Activated naive CD8-positive, alpha-beta T cell treated with anti-CD3 and anti-CD28 coated beads for 36 hours (primary cell): ENCODE results near the gene KCNJ4. TPM values are rescaled to one million over a fixed set of nuclear protein-coding genes. Genes with fewer than 3 reads are reported as not detected.
"Not testable (repeated sequence)": the region's sequence is repeated elsewhere in the genome, so short reads cannot be mapped to it uniquely, and the experiment has no call there.

ENCODE experiments used
- DNase-seq: peaks from one replicate; pipeline ENCODE4 v3.0.0; 2021
- H3K27ac Mint-ChIP-seq: one replicate; pipeline ENCODE4 v1.8.0; 2022; ENCODE audit warnings: mild to moderate bottlenecking, moderate library complexity, mixed read lengths
- H3K27me3 Mint-ChIP-seq: one replicate; pipeline ENCODE4 v1.8.0; 2022; ENCODE audit warnings: mild to moderate bottlenecking, mixed read lengths
- H3K36me3 Mint-ChIP-seq: one replicate; pipeline ENCODE4 v1.8.0; 2021; ENCODE audit warnings: mild to moderate bottlenecking, mixed read lengths
- H3K4me1 Mint-ChIP-seq: one replicate; pipeline ENCODE4 v1.8.0; 2021; ENCODE audit warnings: mixed read lengths
- H3K4me3 Mint-ChIP-seq: one replicate; pipeline ENCODE4 v1.8.0; 2022; ENCODE audit warnings: mild to moderate bottlenecking, moderate library complexity, mixed read lengths
- H3K9me3 Mint-ChIP-seq: one replicate; pipeline ENCODE4 v1.8.0; 2022; ENCODE audit warnings: mixed read lengths
- total RNA-seq, 2 experiments: library from RNA; stranded (reverse); gene quantifications; one replicate each; pipeline ENCODE4 v1.2.3, GENCODE V29; 2021

Gene KCNJ4
- total RNA-seq, 2 experiments from 2014 or later: not detected

- Mint-ChIP-seq H3K27me3 (no peaks in the 10 kb centered on the region), H3K4me1 (peaks cover 32% of the 10 kb centered on the region), H3K9me3 (no peaks in the 10 kb centered on the region), H3K36me3 (peaks cover 55% of the 10 kb centered on the region), H3K27ac (no peak overlapping the region), H3K4me3 (no peak overlapping the region)
- no peak for DNase-seq
Observed at GRCh38 chr22:38481871-38482332, 26.9 kb upstream of the KCNJ4 start.

- Mint-ChIP-seq H3K4me1 (peaks cover 27% of the 10 kb centered on the region), H3K27ac (peak overlapping the region; percentile 61), H3K4me3 (no peak overlapping the region), H3K36me3 (peaks cover 49% of the 10 kb centered on the region), H3K27me3 (no peaks in the 10 kb centered on the region), H3K9me3 (no peaks in the 10 kb centered on the region)
- DNase-seq: no peak
Observed at GRCh38 chr22:38481162-38481870, 26.3 kb upstream of the KCNJ4 start.

DNA sequence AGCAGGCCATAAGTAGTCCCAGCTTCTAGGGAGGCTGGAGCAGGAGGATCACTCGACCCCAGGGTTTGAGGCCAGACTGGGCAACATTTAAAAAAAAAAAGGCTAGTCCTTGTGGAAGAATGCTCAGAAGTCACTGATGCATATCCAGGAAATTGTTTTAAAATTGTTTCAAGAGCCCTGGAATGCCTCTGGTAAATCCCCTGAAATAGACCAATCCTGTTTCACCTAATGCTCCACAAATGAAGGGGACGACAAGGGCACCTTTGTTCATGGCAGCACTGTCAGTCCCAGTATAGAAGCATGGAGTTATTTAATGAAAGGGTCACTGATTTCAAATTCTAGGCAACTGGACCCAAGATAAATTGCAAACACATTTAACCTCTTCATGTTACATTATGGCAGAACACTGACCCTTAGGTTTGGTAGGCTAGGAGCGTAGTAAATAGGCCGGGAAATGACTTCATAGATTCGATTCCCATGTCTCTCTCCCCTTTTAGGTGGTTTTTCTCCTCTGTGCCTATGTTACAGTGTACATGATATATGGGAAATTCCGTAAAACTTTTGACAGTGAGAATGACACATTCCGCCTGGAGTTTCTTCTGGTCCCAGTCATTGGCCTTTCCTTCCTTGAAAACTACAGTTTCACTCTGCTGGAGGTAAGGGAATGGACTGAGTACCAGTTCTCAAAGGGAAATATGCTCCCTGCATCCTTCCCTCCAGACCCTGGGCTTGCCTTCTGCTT, 24.3 kb upstream of the KCNJ4 start:
- H3K27ac Mint-ChIP-seq: no peak overlapping the region
- DNase-seq: no peak
- no peaks in the 10 kb centered on the region for H3K27me3 Mint-ChIP-seq
- peaks cover 17% of the 10 kb centered on the region for H3K4me1 Mint-ChIP-seq
- no peaks in the 10 kb centered on the region for H3K9me3 Mint-ChIP-seq
- H3K4me3 Mint-ChIP-seq: no peak overlapping the region
- peaks cover 33% of the 10 kb centered on the region for H3K36me3 Mint-ChIP-seq

DNA sequence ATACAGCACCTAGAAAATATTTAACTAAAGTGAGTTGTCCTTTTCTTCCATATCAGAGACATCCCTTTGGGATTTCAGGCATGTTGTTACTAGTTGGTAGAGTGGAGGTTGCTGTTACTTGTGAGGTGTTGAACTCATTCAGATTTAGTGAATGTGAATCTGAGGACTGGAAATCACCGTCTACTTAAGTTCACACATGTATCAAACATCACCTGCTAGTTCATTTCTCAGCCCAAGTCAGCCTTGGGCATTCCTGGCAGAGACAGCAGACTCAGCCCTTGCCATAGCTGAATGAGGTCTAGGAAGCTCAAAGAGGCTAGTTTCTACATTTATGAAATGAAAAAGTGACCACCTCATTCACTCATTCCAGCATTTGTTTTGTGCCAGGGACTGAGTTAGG, 22.6 kb upstream of the KCNJ4 start:
- no peak overlapping the region for H3K4me3 Mint-ChIP-seq
- peaks cover 17% of the 10 kb centered on the region for H3K36me3 Mint-ChIP-seq
- no peaks in the 10 kb centered on the region for H3K27me3 Mint-ChIP-seq
- no peak overlapping the region for H3K27ac Mint-ChIP-seq
- DNase-seq: no peak
- no peaks in the 10 kb centered on the region for H3K9me3 Mint-ChIP-seq
- peaks cover 5% of the 10 kb centered on the region for H3K4me1 Mint-ChIP-seq

DNA sequence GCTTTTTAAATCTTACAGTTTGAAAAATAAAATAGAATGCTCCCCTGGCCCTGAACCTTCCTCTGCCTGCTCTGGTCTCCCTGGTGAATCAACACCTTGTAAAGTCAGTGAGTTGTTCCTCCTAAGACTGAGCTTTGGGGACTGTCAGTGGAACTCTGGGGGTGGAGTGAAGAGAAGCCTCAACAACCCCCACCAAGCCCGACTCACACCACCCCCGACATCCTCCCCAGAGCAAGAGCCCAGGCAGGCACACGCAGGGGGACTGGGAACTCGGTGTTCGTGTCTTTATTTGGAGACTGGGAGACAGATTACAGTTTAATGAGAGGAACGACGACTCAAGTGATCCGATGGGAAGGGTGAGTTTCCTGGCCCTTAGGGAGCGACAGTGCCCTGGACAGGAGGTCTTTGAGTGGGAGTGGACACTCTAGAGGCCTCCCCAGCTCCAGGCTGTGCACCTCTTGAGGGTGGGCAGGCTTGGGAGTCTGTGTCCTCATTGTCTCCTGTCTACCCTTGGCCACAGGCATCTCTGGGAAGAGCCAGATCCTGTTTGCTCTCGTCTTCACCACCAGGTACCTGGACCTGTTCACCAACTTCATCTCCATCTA, 19.1 kb upstream of the KCNJ4 start:
- Mint-ChIP-seq H3K27me3 (peaks cover 2% of the 10 kb centered on the region), H3K4me1 (peaks cover 5% of the 10 kb centered on the region), H3K36me3 (no peaks in the 10 kb centered on the region), H3K9me3 (no peaks in the 10 kb centered on the region), H3K27ac (no peak overlapping the region), H3K4me3 (no peak overlapping the region)
- DNase-seq: no peak

- Mint-ChIP-seq H3K4me3 (no peak overlapping the region), H3K36me3 (no peaks in the 10 kb centered on the region), H3K9me3 (no peaks in the 10 kb centered on the region), H3K27me3 (peaks cover 20% of the 10 kb centered on the region), H3K27ac (no peak overlapping the region), H3K4me1 (peaks cover 12% of the 10 kb centered on the region)
- no peak for DNase-seq
Observed at GRCh38 chr22:38471237-38471636, 16.2 kb upstream of the KCNJ4 start.

DNA sequence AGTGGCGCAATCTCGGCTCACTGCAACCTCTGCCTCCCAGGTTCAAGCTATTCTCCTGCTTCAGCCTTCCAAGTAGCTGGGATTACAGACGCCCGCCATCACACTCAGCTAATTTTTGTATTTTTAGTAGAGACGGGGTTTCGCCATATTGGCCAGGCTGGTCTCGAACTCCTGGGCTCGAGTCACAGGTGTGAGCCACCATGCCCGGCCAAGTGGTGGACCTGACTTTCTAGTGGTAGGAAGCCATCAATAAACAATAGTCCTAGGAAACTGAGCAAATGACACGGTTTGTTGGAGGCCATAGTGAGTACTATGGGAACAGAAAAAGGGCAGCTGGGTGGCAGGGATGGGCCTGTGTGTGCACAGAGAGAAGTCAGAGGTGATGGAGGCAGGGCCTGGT, 15.2 kb upstream of the KCNJ4 start:
- not testable (repeated sequence) for DNase-seq, H3K9me3 Mint-ChIP-seq, H3K4me1 Mint-ChIP-seq, H3K4me3 Mint-ChIP-seq, H3K36me3 Mint-ChIP-seq, H3K27ac Mint-ChIP-seq
- H3K27me3 Mint-ChIP-seq: peaks cover 30% of the 10 kb centered on the region

DNA sequence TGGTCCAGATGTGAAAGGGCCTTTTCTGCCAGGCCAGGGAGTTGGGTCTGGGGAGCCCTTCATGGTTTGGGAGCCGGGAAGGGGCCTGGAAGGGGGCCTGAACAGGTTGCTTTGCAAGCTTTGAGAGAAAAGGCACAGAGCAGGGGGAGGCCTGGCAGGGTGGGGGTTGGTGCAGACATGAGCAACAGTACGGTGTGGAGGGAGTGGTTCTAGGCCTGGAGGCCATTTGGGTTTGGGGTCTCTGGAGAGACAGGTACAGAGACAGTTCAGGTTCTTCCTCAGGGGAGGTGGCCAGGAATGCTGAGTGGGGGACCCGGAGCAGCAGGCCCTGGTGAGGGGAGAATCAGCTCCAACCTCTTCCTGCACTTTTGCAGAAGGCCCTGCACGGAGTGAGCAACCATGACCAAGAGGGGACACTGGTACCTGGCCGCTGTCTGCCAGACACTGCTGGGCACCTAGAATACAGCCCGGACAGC, 14.3 kb upstream of the KCNJ4 start:
- H3K27me3 Mint-ChIP-seq: peaks cover 38% of the 10 kb centered on the region
- H3K9me3 Mint-ChIP-seq: no peaks in the 10 kb centered on the region
- no peak for DNase-seq
- H3K4me1 Mint-ChIP-seq: peaks cover 9% of the 10 kb centered on the region
- no peaks in the 10 kb centered on the region for H3K36me3 Mint-ChIP-seq
- no peak overlapping the region for H3K4me3 Mint-ChIP-seq
- H3K27ac Mint-ChIP-seq: no peak overlapping the region

- DNase-seq: no peak
- Mint-ChIP-seq H3K36me3 (no peaks in the 10 kb centered on the region), H3K27ac (no peak overlapping the region), H3K9me3 (no peaks in the 10 kb centered on the region), H3K4me3 (peak overlapping the region; percentile 63), H3K4me1 (peaks cover 7% of the 10 kb centered on the region), H3K27me3 (peaks cover 45% of the 10 kb centered on the region)
Observed at GRCh38 chr22:38468443-38469305, 13.7 kb upstream of the KCNJ4 start.

DNA sequence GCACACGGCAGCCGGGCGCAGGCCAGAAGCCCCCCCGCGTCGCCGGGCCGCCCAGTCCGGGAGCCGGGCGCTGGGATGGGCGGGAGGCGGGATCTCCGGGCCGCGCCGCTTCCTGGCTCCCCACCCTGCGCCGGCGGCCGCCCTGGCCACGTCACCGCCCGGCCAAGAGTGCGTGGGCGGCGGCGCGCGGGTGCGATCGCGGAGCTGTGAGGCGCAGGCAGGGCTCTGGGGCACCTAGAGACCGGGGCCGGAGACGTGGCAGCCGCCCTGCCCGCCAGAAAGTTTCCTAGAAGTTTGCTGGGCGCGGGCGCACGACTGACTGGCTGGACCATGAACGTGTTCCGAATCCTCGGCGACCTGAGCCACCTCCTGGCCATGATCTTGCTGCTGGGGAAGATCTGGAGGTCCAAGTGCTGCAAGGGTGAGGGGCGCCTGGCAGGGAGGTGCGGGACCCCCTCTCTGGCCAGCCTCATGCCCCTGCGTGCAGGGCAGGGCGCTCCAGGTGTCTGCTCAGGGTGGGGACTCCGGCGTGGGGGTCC, 13.0 kb upstream of the KCNJ4 start, which contains the start of gene KDELR3:
Gene KDELR3, plus strand, starts transcription at position 193 of the 539 bp plus-strand sequence. Its CDS starts 138 bp downstream, at position 331.
- Mint-ChIP-seq H3K27me3 (peaks cover 52% of the 10 kb centered on the region), H3K4me1 (peaks cover 7% of the 10 kb centered on the region), H3K36me3 (no peaks in the 10 kb centered on the region), H3K9me3 (no peaks in the 10 kb centered on the region), H3K27ac (no peak within 1 kb of the TSS), H3K4me3 (peak within 1 kb of the TSS; percentile 63)
- peak; percentile 87 for DNase-seq

DNA sequence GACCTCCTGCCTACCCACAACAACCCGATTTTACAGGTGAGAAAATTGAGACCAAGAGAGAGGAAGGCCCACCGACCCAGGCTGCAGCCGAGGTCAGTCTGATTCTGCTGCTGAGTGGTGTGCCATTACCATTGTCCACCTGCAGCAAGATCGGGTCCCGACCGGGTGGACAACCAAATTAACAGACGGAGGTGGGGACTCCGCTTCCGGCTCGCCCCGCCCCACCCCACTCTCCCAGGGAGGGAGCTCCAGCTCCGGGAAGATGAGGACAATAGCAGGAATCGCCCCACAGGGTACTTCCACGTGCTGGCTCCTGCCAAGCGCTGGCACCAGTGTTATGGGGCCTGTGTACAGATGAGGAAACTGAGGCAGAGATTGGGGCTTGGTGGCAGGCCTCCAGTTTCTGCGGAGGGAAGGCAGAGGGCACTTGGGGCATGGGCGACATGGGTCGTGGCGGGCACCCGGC, 12.5 kb upstream of the KCNJ4 start:
- Mint-ChIP-seq H3K9me3 (no peaks in the 10 kb centered on the region), H3K4me1 (peaks cover 7% of the 10 kb centered on the region), H3K36me3 (no peaks in the 10 kb centered on the region), H3K27me3 (peaks cover 57% of the 10 kb centered on the region), H3K4me3 (peak overlapping the region; percentile 63), H3K27ac (no peak overlapping the region)
- DNase-seq: no peak

- no peak for DNase-seq
- Mint-ChIP-seq H3K36me3 (no peaks in the 10 kb centered on the region), H3K4me1 (peaks cover 8% of the 10 kb centered on the region), H3K27ac (no peak overlapping the region), H3K9me3 (no peaks in the 10 kb centered on the region), H3K27me3 (peaks cover 71% of the 10 kb centered on the region), H3K4me3 (no peak overlapping the region)
Observed at GRCh38 chr22:38465673-38466490, 10.9 kb upstream of the KCNJ4 start.

GRCh38 chr22:38464992-38465672, 10.1 kb upstream of the KCNJ4 start:
- no peak for DNase-seq
- Mint-ChIP-seq H3K27me3 (peaks cover 79% of the 10 kb centered on the region), H3K4me1 (peaks cover 8% of the 10 kb centered on the region), H3K36me3 (no peaks in the 10 kb centered on the region), H3K9me3 (no peaks in the 10 kb centered on the region), H3K27ac (no peak overlapping the region), H3K4me3 (no peak overlapping the region)
